ENCODE results near the gene AKIP1. TPM values are rescaled to one million over a fixed set of nuclear protein-coding genes. Genes with fewer than 3 reads are reported as not detected.

The AKIP1 gene
- total and polyA plus RNA-seq, 9 of the 15 experiments (the other 6 are each of a cell fraction or from before 2014, with no cell fraction given): 9.0 to 52.6 (median 36.2) TPM

DNA sequence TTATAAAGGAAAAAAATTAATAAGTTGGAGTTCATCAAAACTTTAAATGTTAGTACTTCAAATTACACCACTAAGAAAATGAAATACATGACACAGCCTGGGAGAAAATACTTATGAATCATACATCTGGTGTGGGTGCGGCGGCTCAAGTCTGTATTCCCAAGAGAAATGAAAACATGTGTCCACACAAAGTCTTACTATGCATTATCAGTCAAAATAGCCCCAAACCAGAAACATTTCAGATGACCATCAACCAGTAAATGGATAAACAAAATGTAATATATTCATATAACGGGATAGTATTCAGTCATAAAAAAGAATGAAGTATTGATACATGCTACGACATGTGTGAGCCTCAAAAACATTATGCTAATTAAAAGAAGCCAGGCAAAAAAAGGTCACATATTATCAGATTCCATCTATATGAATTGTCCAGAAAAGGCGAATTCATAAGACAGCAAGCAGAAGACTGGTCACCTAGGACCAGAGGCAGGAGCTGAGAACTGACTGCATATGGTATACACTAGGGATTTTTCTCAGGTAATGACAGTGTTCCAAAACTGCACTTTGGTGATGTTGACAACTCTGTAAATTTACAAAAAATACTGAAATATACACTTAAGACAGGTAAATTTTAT is 5.3 kb upstream of the AKIP1 start:
- Histone ChIP-seq H3K27me3 (ENCODE audit: control insufficient read depth in 2 of 2, insufficient read depth in 2 of 2, low read length in 2 of 2) (no peaks in the 10 kb centered on the region), H2AFZ (ENCODE audit: low read depth, low read length) (no peak overlapping the region), H3K36me3 (ENCODE audit: control insufficient read depth, insufficient read depth, low read length) (no peaks in the 10 kb centered on the region), H3K4me3 (no peak overlapping the region), H3K9ac (ENCODE audit: insufficient read depth in 1 of 2, low read depth in 2 of 2, low read length in 2 of 2) (no peak overlapping the region), H3K79me2 (ENCODE audit: control insufficient read depth, insufficient read depth, low read length) (no peaks in the 10 kb centered on the region), H4K20me1 (replicated peaks; ENCODE audit: control insufficient read depth, insufficient read depth, low read length) (no peaks in the 10 kb centered on the region), H3K4me1 (replicated peaks in 1 of 2; ENCODE audit: control insufficient read depth in 2 of 2, insufficient read depth in 2 of 2, low read length in 2 of 2) (peaks cover 7 to 8% of the 10 kb centered on the region in 2 experiments; a peak in 3 of 5 replicates), H3K4me2 (ENCODE audit: insufficient read depth, low read length) (no peak overlapping the region), H3K27ac (ENCODE audit: extremely low read depth, low read depth, low read length) (no peak overlapping the region), H3K9me1 (ENCODE audit: control insufficient read depth, insufficient read depth, low read length) (no peaks in the 10 kb centered on the region), H3K9me3 (replicated peaks; ENCODE audit: control insufficient read depth, insufficient read depth, low read depth, low read length) (no peaks in the 10 kb centered on the region)
- WGBS (ENCODE audit: insufficient coverage, low coverage, missing lambda C conversion rate): 23% methylated on average over 5 of the region's 5 CpGs
- ATAC-seq (no peak), FAIRE-seq (no peak), DNase-seq (ENCODE audit: extremely low read depth in 1 of 4, low spot score in 3 of 4) (no peak)
- TF ChIP-seq, protein P1, sequence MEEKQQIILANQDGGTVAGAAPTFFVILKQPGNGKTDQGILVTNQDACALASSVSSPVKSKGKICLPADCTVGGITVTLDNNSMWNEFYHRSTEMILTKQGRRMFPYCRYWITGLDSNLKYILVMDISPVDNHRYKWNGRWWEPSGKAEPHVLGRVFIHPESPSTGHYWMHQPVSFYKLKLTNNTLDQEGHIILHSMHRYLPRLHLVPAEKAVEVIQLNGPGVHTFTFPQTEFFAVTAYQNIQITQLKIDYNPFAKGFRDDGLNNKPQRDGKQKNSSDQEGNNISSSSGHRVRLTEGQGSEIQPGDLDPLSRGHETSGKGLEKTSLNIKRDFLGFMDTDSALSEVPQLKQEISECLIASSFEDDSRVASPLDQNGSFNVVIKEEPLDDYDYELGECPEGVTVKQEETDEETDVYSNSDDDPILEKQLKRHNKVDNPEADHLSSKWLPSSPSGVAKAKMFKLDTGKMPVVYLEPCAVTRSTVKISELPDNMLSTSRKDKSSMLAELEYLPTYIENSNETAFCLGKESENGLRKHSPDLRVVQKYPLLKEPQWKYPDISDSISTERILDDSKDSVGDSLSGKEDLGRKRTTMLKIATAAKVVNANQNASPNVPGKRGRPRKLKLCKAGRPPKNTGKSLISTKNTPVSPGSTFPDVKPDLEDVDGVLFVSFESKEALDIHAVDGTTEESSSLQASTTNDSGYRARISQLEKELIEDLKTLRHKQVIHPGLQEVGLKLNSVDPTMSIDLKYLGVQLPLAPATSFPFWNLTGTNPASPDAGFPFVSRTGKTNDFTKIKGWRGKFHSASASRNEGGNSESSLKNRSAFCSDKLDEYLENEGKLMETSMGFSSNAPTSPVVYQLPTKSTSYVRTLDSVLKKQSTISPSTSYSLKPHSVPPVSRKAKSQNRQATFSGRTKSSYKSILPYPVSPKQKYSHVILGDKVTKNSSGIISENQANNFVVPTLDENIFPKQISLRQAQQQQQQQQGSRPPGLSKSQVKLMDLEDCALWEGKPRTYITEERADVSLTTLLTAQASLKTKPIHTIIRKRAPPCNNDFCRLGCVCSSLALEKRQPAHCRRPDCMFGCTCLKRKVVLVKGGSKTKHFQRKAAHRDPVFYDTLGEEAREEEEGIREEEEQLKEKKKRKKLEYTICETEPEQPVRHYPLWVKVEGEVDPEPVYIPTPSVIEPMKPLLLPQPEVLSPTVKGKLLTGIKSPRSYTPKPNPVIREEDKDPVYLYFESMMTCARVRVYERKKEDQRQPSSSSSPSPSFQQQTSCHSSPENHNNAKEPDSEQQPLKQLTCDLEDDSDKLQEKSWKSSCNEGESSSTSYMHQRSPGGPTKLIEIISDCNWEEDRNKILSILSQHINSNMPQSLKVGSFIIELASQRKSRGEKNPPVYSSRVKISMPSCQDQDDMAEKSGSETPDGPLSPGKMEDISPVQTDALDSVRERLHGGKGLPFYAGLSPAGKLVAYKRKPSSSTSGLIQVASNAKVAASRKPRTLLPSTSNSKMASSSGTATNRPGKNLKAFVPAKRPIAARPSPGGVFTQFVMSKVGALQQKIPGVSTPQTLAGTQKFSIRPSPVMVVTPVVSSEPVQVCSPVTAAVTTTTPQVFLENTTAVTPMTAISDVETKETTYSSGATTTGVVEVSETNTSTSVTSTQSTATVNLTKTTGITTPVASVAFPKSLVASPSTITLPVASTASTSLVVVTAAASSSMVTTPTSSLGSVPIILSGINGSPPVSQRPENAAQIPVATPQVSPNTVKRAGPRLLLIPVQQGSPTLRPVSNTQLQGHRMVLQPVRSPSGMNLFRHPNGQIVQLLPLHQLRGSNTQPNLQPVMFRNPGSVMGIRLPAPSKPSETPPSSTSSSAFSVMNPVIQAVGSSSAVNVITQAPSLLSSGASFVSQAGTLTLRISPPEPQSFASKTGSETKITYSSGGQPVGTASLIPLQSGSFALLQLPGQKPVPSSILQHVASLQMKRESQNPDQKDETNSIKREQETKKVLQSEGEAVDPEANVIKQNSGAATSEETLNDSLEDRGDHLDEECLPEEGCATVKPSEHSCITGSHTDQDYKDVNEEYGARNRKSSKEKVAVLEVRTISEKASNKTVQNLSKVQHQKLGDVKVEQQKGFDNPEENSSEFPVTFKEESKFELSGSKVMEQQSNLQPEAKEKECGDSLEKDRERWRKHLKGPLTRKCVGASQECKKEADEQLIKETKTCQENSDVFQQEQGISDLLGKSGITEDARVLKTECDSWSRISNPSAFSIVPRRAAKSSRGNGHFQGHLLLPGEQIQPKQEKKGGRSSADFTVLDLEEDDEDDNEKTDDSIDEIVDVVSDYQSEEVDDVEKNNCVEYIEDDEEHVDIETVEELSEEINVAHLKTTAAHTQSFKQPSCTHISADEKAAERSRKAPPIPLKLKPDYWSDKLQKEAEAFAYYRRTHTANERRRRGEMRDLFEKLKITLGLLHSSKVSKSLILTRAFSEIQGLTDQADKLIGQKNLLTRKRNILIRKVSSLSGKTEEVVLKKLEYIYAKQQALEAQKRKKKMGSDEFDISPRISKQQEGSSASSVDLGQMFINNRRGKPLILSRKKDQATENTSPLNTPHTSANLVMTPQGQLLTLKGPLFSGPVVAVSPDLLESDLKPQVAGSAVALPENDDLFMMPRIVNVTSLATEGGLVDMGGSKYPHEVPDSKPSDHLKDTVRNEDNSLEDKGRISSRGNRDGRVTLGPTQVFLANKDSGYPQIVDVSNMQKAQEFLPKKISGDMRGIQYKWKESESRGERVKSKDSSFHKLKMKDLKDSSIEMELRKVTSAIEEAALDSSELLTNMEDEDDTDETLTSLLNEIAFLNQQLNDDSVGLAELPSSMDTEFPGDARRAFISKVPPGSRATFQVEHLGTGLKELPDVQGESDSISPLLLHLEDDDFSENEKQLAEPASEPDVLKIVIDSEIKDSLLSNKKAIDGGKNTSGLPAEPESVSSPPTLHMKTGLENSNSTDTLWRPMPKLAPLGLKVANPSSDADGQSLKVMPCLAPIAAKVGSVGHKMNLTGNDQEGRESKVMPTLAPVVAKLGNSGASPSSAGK (IDR thresholded peaks at IDR 0.05): no peak
- TF ChIP-seq SNIP1 (IDR thresholded peaks at IDR 0.05; ENCODE audit: low read depth) (no peak), TGIF2 (CRISPR knock-in tag; IDR thresholded peaks at IDR 0.05) (no peak), PHTF2 (CRISPR knock-in tag; IDR thresholded peaks at IDR 0.05) (no peak), NUFIP1 (IDR thresholded peaks at IDR 0.05; ENCODE audit: partially characterized antibody) (no peak)
- TF ChIP-seq, protein P2, sequence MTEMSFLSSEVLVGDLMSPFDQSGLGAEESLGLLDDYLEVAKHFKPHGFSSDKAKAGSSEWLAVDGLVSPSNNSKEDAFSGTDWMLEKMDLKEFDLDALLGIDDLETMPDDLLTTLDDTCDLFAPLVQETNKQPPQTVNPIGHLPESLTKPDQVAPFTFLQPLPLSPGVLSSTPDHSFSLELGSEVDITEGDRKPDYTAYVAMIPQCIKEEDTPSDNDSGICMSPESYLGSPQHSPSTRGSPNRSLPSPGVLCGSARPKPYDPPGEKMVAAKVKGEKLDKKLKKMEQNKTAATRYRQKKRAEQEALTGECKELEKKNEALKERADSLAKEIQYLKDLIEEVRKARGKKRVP (CRISPR knock-in tag; IDR thresholded peaks at IDR 0.05): no peak
- in situ Hi-C loops (cut with MboI) (no loop called here), intact Hi-C loops (cut with micrococcal nuclease) (no loop called here)
- CTCF ChIA-PET (ENCODE audit: low intra/inter-chr PET ratio): no interaction called here
- no TSS peak for BruUV-seq (replicated peaks)
- POLR2A ChIA-PET: no interaction called here
